Measurements from ENCODE around the gene HM13. TPM values are rescaled to one million over a fixed set of nuclear protein-coding genes. Genes with fewer than 3 reads are reported as not detected.

The HM13 gene
- total and polyA plus RNA-seq, 2 of the 13 experiments (the other 11 are each of a cell fraction or from before 2014, with no cell fraction given), result 118 to 243 TPM

- TF ChIP-seq, protein P1, sequence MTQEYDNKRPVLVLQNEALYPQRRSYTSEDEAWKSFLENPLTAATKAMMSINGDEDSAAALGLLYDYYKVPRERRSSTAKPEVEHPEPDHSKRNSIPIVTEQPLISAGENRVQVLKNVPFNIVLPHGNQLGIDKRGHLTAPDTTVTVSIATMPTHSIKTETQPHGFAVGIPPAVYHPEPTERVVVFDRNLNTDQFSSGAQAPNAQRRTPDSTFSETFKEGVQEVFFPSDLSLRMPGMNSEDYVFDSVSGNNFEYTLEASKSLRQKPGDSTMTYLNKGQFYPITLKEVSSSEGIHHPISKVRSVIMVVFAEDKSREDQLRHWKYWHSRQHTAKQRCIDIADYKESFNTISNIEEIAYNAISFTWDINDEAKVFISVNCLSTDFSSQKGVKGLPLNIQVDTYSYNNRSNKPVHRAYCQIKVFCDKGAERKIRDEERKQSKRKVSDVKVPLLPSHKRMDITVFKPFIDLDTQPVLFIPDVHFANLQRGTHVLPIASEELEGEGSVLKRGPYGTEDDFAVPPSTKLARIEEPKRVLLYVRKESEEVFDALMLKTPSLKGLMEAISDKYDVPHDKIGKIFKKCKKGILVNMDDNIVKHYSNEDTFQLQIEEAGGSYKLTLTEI (CRISPR knock-in tag; conservative IDR thresholded peaks at IDR 0.05), result no peak
- TF ChIP-seq ELF3 (CRISPR knock-in tag; IDR thresholded peaks at IDR 0.05) (0 out of 2 replicates have a peak, but pooled peaks have one; percentile 15), KDM5A (IDR thresholded peaks at IDR 0.05; ENCODE audit: borderline replicate concordance, low read length) (no peak), ZNF616 (CRISPR knock-in tag; IDR thresholded peaks at IDR 0.05; ENCODE audit: low read depth) (no peak), NCOA5 (CRISPR knock-in tag; IDR thresholded peaks at IDR 0.05) (no peak), ZNF136 (CRISPR knock-in tag; IDR thresholded peaks at IDR 0.05; ENCODE audit: low read depth) (no peak), PRMT3 (CRISPR knock-in tag; IDR thresholded peaks at IDR 0.05; ENCODE audit: borderline replicate concordance, low read depth) (no peak), ZNF572 (CRISPR knock-in tag; IDR thresholded peaks at IDR 0.05) (no peak), TBX3 (IDR thresholded peaks at IDR 0.05; ENCODE audit: borderline replicate concordance) (no peak), ZNF44 (CRISPR knock-in tag; IDR thresholded peaks at IDR 0.05) (no peak), RCOR2 (CRISPR knock-in tag; IDR thresholded peaks at IDR 0.05) (peak; percentile 88), MED8 (CRISPR knock-in tag; IDR thresholded peaks at IDR 0.05; ENCODE audit: insufficient replicate concordance) (peak; percentile 43), AHDC1 (CRISPR knock-in tag; IDR thresholded peaks at IDR 0.05; ENCODE audit: borderline replicate concordance) (no peak), ZNF362 (CRISPR knock-in tag; IDR thresholded peaks at IDR 0.05; ENCODE audit: borderline replicate concordance) (0 out of 2 replicates have a peak, but pooled peaks have one; percentile 13), PATZ1 (CRISPR knock-in tag; IDR thresholded peaks at IDR 0.05) (no peak), ZFY (CRISPR knock-in tag; IDR thresholded peaks at IDR 0.05) (no peak)
- TF ChIP-seq, protein P2, sequence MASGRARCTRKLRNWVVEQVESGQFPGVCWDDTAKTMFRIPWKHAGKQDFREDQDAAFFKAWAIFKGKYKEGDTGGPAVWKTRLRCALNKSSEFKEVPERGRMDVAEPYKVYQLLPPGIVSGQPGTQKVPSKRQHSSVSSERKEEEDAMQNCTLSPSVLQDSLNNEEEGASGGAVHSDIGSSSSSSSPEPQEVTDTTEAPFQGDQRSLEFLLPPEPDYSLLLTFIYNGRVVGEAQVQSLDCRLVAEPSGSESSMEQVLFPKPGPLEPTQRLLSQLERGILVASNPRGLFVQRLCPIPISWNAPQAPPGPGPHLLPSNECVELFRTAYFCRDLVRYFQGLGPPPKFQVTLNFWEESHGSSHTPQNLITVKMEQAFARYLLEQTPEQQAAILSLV (CRISPR knock-in tag; IDR thresholded peaks at IDR 0.05; ENCODE audit: borderline replicate concordance), result no peak
Observed at GRCh38 chr20:31596831-31597480, 82.7 kb downstream of the HM13 start (continued).

All from HepG2 (cell line).